B cell (primary cell): ENCODE data around the gene PTPRG. TPM values are rescaled to one million over a fixed set of nuclear protein-coding genes. Genes with fewer than 3 reads are reported as not detected.

ENCODE experiments used
- ATAC-seq: fragments of 200-7000 bp; cut with Tn5 transposase; one replicate; pipeline ENCODE4 v1.10.0; 2021; ENCODE audit warnings: low read depth, mild to moderate bottlenecking, moderate number of reproducible peaks, moderate library complexity
- CTCF ChIA-PET: fragments of 350-600 bp; sonication (Branson Sonifier 250); formaldehyde crosslinking; loops from one replicate; lab custom pipeline; 2021; ENCODE audit warnings: antibody characterized with exemption, inconsistent platforms; lab: Charles Lee
- POLR2A ChIA-PET: fragments of 350-600 bp; sonication (Branson Sonifier 250); formaldehyde crosslinking; loops from one replicate; lab custom pipeline; 2021; ENCODE audit warnings: antibody characterized with exemption; lab: Charles Lee
- DNase-seq: peaks from one replicate; pipeline ENCODE4 v3.0.0; 2013
- H2AFZ ChIP-seq: 2 replicates; pipeline ENCODE4 v1.6.1; 2012; ENCODE audit warnings: mild to moderate bottlenecking, low read depth, low read length; ENCODE audit not compliant: insufficient read depth, poor library complexity, severe bottlenecking
- H3K27ac ChIP-seq, 2 donors: 1 replicate in 1 of 2; 2 replicates in 1 of 2; pipeline ENCODE4 v1.5.1; 2012 to 2013; ENCODE audit warnings: low read length in 2 of 2, mild to moderate bottlenecking in 2 of 2, moderate library complexity in 1 of 2
- H3K27me3 ChIP-seq, 4 experiments: fragments of 200-600 bp in 1 of 4; sonication (generic) in 1 of 4; replicated peaks in 1 of 4; 1 replicate in 2 of 4; 2 replicates in 2 of 4; pipeline versions ENCODE4 v1.6.1 to v1.7.0; 2013 to 2016; ENCODE audit warnings: low read length in 3 of 4, mild to moderate bottlenecking in 2 of 4, mixed read lengths in 1 of 4, moderate library complexity in 1 of 4; ENCODE audit not compliant: insufficient read depth in 4 of 4, control insufficient read depth in 3 of 4; ENCODE audit errors: control extremely low read depth in 1 of 4
- H3K36me3 ChIP-seq, 2 experiments: replicated peaks in 1 of 2; 1 replicate in 1 of 2; 2 replicates in 1 of 2; pipeline versions ENCODE4 v1.6.1 to v1.7.1; 2013; ENCODE audit warnings: low read length in 1 of 2; ENCODE audit not compliant: insufficient read depth in 2 of 2, control insufficient read depth in 1 of 2; ENCODE audit errors: control extremely low read depth in 1 of 2, extremely low read depth in 1 of 2
- H3K4me1 ChIP-seq, 2 donors: fragments of 200-600 bp in 1 of 2; sonication (generic) in 1 of 2; 1 replicate in 1 of 2; 2 replicates in 1 of 2; pipeline versions ENCODE4 v1.5.1 to v1.6.1; 2013 to 2017; ENCODE audit warnings: low read length in 2 of 2; ENCODE audit not compliant: control insufficient read depth in 2 of 2, insufficient read depth in 2 of 2
- H3K4me2 ChIP-seq: replicated peaks from 2 replicates; pipeline ENCODE3; 2012; ENCODE audit warnings: mild to moderate bottlenecking, low read depth, low read length; ENCODE audit not compliant: poor library complexity, severe bottlenecking
- H3K4me3 ChIP-seq, 5 experiments: fragments of 200-600 bp in 1 of 5; sonication (generic) in 1 of 5; 1 replicate in 3 of 5; 2 replicates in 2 of 5; pipeline versions ENCODE4 v1.5.1 to v1.7.0; 2011 to 2016; ENCODE audit warnings: low read length in 4 of 5, mild to moderate bottlenecking in 4 of 5, low read depth in 2 of 5, control low read depth in 1 of 5, moderate library complexity in 1 of 5; ENCODE audit not compliant: insufficient read depth in 1 of 5; ENCODE audit errors: control extremely low read depth in 1 of 5, extremely low read depth in 1 of 5
- H3K79me2 ChIP-seq: fragments of 200-600 bp; sonication (generic); one replicate; pipeline ENCODE4 v1.6.0; 2016; ENCODE audit warnings: low read length; ENCODE audit not compliant: control insufficient read depth, insufficient read depth
- H3K9ac ChIP-seq: fragments of 200-600 bp; sonication (generic); 2 replicates; pipeline ENCODE4 v1.6.1; 2017; ENCODE audit warnings: mild to moderate bottlenecking, low read length, moderate library complexity
- H3K9me3 ChIP-seq, 3 donors: one replicate each; pipeline versions ENCODE4 v1.6.1 to v1.7.1; 2013; ENCODE audit warnings: low read length in 2 of 3; ENCODE audit not compliant: control insufficient read depth in 2 of 3, insufficient read depth in 1 of 3; ENCODE audit errors: control extremely low read depth in 1 of 3
- H4K20me1 ChIP-seq: 2 replicates; pipeline ENCODE4 v1.6.0; 2012; ENCODE audit warnings: mild to moderate bottlenecking, low read length; ENCODE audit not compliant: insufficient read depth, control insufficient read depth, poor library complexity, severe bottlenecking
- H3K27ac Mint-ChIP-seq: one replicate; pipeline ENCODE4 v1.8.0; 2021; ENCODE audit warnings: mixed read lengths
- H3K27me3 Mint-ChIP-seq: one replicate; pipeline ENCODE4 v1.8.0; 2021; ENCODE audit warnings: mixed read lengths
- H3K4me1 Mint-ChIP-seq: one replicate; pipeline ENCODE4 v1.8.0; 2021; ENCODE audit warnings: mixed read lengths
- H3K4me3 Mint-ChIP-seq: one replicate; pipeline ENCODE4 v1.8.0; 2021; ENCODE audit warnings: mixed read lengths
- H3K9me3 Mint-ChIP-seq: one replicate; pipeline ENCODE4 v1.8.0; 2022; ENCODE audit warnings: mixed read lengths; ENCODE audit not compliant: insufficient read depth
- CTCF ChIP-seq: fragments of 200-600 bp; IDR thresholded peaks from one replicate; pipeline ENCODE4 v1.8.0; 2022; ENCODE audit warnings: antibody characterized with exemption, mild to moderate bottlenecking
- EZH2 ChIP-seq: IDR thresholded peaks from 2 replicates; pipeline ENCODE4 v1.6.1; 2012; ENCODE audit warnings: borderline replicate concordance, low read depth, mild to moderate bottlenecking, moderate library complexity, low read length; ENCODE audit not compliant: insufficient read depth, poor library complexity, severe bottlenecking
- WGBS: methylation state at CpG from one replicate; pipeline ENCODE4 v1.1.5; 2013; ENCODE audit warnings: missing lambda C conversion rate; ENCODE audit not compliant: insufficient coverage; 5-methylcytosine and 5-hydroxymethylcytosine counted together
- intact Hi-C: fragments of 100-400 bp; cut with micrococcal nuclease; formaldehyde crosslinking; loops from one replicate; pipeline ENCODE4 v1.10.0; 2022
- polyA plus RNA-seq: library from polyadenylated mRNA; depleted of rRNA; stranded (reverse); fragments of >200 nt; gene quantifications from 2 replicates; pipeline ENCODE4 v1.2.3, GENCODE V29; 2012
- total RNA-seq, 2 donors: library from RNA; stranded (reverse); fragments of 120-200 nt in 1 of 2; gene quantifications; 1 replicate in 1 of 2; 2 replicates in 1 of 2; pipeline versions ENCODE4 v1.2.3 to v1.2.4, GENCODE V29; 2013 to 2022

PTPRG gene
- total and polyA plus RNA-seq, 2 donors (not counting 1 experiment from before 2014, with no cell fraction given): 0.12 to 1.3 TPM

DNA sequence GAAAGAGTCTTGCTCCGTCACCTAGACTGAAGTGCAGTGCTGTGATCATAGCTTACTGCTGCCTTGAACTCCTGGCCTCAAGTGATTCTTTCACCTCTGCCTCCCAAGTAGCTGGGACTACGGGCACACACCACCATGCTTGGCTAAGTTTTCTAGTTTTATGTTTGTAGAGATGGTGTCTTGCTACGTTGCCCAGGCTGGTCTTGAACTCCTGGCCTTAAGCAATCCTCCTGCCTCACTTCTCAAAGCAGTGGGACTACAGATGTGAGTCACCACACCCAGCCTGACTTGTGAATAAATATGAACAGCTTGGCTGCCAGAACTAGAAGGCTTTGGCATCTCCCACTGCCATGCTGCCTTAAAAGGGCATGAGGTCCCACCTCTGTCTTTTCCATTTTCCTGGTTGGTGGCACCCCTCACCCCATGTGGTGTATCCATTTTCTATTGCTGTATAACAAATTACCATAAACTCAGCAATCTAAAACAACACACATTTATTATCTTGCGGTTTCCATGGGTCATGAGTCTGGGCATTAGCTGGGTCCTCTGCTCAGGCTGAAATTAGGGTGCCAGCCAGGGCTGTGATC, 44.3 kb downstream of the PTPRG start:
- TF ChIP-seq CTCF (no peak), EZH2 (no peak)
- Histone ChIP-seq H3K79me2 (no peaks in the 10 kb centered on the region), H3K27me3 (no peaks in the 10 kb centered on the region), H3K9me3 (peaks cover 0 to 7% (median 0%) of the 10 kb centered on the region in 3 donors), H3K4me3 (no peak overlapping the region), H4K20me1 (no peaks in the 10 kb centered on the region), H3K27ac (no peak overlapping the region), H3K4me2 (no peak overlapping the region), H3K4me1 (no peaks in the 10 kb centered on the region), H2AFZ (no peak overlapping the region), H3K36me3 (no peaks in the 10 kb centered on the region), H3K9ac (no peak overlapping the region)
- H3K27ac Mint-ChIP-seq: no peak overlapping the region
- no peaks in the 10 kb centered on the region for H3K9me3 Mint-ChIP-seq
- no peak overlapping the region for H3K4me3 Mint-ChIP-seq
- POLR2A ChIA-PET: no interaction called here
- intact Hi-C loops: no loop called here
- ATAC-seq (no peak), DNase-seq (no peak)
- no peaks in the 10 kb centered on the region for H3K4me1 Mint-ChIP-seq
- CTCF ChIA-PET: no interaction called here
- no CpG with 5 or more reads among the region's 4 CpGs for WGBS
- H3K27me3 Mint-ChIP-seq: peaks cover 4% of the 10 kb centered on the region

- no peak for DNase-seq
- CTCF ChIA-PET: no interaction called here
These were observed 44.8 kb downstream of the PTPRG start for GRCh38 chr3:61606196-61606595.

More at GRCh38 chr3:61606196-61606595, 44.8 kb downstream of the PTPRG start:
- Histone ChIP-seq H3K4me1 (no peaks in the 10 kb centered on the region), H3K4me3 (no peak overlapping the region), H3K27me3 (no peaks in the 10 kb centered on the region), H2AFZ (no peak overlapping the region), H3K27ac (no peak overlapping the region), H3K9me3 (peaks cover 0 to 7% (median 0%) of the 10 kb centered on the region in 3 donors), H3K36me3 (no peaks in the 10 kb centered on the region), H3K4me2 (no peak overlapping the region), H4K20me1 (no peaks in the 10 kb centered on the region), H3K79me2 (no peaks in the 10 kb centered on the region), H3K9ac (no peak overlapping the region)
- 100% methylated on average over 2 of the region's 6 CpGs for WGBS
- Mint-ChIP-seq H3K9me3 (no peaks in the 10 kb centered on the region), H3K4me3 (no peak overlapping the region), H3K27ac (no peak overlapping the region), H3K27me3 (peaks cover 4% of the 10 kb centered on the region), H3K4me1 (no peaks in the 10 kb centered on the region)
- intact Hi-C loops: no loop called here
- POLR2A ChIA-PET: no interaction called here
- no peak for ATAC-seq
- TF ChIP-seq EZH2: no peak
- TF ChIP-seq CTCF: no peak
